NCI-H82 treated with DMSO at 0.1 percent for 48 hours (cell line): ENCODE results near the gene IGF1R.

Source experiments
- DNase-seq: peaks from one replicate; lab custom pipeline; 2025; ENCODE audit not compliant: unreplicated experiment; lab: John Stamatoyannopoulos, UW

The IGF1R gene

DNA sequence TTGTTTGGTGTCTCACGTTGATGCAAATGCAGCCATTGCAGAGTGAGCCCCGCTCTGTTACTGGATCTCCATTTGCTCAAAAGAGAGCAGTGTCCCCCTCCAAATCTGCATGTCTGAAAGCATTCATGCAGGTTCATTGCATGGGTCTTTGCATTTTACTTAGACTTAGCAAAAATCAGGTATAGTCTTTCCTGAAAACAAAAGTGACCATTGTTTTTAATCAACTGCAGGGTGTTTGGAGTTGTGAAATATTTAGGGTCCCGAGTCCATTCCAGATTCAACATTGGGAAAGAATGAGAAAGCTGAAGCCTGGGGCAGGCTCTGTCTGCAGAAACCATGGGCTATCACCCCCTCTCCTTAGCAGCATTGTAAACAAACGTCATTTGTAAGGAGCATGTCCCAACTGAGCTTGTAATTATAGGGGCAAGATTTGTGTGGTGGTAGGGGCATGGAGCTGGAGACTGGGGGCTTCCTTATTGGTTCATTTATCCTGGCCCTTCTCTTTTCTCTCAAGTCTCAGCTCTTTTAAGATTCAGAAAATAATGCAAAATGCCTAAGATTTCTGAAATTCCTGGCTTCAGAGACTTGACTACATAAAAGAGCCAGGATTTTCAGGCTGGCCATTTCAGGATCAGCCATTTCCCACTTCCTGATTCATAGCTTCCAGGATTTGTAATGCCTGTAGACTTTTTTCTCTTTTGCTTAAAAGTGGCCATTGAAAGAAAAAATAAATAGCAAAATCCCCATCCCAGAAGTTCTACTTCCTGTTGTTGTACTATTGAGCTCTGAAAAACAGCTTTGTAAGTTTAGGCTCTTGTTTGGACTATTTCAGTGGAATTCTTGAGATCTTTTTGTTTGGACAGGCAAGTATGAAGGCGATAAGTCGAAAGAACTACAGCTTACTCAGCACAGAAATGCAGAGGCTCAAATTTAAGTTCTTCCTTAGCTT, 23.0 kb downstream of the IGF1R start:
- DNase-seq = no peak

DNA sequence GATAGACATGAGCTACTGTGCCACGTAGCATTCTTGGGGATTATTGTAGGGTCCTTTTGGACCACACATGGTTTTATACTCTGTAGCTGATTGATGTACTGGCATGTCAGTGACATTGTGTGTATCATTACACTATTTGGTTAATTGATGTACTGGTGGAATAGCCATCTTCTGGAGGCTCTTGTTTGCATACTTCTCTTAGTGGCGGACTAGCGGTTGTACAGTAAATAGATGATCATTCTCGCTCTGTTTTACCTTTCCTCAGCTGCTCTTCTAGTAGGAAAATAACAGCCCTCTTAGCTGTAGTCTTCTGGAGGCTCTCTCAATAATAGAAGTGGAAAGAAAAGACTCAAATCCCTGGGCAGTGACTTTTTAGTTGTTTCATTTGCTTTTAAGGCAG, 24.8 kb downstream of the IGF1R start:
- DNase-seq = no peak

DNA sequence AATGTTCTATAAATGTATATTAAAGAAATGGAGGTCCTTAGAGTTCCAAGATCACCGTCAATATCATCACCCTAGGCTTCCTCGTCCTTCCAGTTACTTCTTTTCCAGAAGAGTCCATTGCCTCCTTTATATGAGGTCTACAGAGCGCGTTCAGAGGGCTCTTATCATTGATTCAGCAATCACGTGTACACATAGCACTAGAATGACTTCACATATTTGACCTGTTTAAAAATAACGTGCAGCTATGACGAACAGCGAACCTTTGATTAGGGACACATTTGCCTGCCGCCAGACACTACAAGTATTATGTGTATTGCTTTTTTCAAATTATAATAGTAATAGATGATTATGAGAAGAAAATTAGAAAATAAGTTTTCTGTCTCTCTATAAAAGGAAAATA, 26.0 kb downstream of the IGF1R start:
- DNase-seq = no peak

DNA sequence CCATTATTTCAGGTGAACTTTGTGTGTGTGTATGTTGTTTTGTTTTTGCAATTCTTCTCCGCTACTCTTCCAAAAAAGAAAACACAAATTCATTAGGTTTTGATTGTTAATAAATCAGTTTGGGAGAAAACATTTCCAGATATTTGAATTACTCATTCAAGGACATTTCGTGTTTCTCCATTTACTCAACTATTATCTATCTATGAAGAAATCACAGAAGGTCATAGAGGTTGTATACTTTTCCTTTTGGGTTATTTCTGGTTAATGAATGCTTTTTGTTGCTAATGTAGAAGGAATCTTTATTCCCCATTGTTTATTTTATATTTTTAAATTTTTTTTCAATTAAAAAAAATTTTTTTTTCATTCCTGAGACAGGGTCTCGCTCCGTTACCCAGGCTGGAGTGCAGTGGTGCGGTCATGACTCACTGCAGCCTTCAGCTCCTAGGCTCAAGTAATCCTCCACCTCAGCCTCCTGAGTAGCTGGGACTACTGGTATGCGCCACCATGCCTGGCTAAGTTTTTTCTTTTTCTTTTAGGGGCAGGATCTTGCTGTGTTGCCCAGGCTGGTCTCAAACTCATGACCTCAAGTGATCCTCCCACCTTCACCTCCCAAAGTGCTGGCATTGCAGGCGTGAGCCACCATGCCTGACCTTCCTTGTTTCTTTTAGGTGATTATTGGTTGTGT, 28.4 kb downstream of the IGF1R start:
- no peak for DNase-seq

DNA sequence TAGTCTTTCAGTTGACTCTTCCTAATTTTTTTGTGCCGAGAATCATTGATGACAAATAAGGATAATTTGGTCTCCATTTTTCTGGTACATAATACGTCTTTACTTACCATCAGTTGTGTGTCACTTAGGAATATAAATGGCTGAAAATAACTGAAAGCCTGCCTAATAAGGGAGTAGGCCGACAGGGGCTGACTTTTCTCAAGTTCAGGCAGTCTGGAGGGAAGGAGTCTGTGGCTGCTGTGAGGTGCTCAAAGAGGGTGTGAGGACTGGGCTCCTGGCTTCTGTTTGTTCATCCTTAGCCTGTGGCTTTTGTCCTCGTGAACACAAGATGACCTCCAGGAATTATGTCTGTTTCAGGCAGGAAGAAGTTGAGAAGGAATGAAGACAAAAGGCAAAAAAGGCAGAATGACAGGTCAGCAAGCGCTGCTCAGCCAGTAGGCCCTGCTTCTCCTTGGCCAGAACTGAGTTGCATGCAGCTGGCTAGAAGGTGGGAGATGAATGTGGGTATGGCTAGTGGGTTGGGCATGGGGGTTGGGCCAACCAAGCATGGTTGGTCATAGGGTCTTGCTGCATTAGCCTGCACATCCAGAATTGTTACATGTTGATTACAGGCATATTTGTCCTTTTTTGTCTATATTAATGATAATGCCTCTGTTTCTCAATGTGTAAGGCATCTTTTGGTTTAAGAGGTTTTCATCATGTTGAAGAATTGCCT, 29.2 kb downstream of the IGF1R start:
- no peak for DNase-seq

DNA sequence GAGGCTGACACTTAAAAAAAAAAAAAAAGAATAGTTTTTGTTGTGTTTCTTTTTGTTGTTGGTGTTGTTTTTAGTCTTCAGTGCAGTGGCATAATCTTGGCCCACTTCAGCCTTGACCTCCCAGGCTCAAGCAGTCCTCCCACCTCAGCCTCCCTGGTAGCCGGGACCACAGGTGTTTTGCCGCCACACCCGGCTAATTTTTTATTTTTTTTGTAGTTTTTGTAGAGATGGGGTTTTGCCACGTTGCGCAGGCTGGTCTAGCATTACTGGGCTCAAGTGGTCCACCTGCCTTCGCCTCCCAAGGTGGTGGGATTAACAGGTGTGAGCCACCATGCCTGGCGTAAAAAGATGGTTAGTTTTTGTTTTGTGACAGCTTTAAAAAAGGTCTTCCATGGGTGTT, 30.1 kb downstream of the IGF1R start:
- no peak for DNase-seq

DNA sequence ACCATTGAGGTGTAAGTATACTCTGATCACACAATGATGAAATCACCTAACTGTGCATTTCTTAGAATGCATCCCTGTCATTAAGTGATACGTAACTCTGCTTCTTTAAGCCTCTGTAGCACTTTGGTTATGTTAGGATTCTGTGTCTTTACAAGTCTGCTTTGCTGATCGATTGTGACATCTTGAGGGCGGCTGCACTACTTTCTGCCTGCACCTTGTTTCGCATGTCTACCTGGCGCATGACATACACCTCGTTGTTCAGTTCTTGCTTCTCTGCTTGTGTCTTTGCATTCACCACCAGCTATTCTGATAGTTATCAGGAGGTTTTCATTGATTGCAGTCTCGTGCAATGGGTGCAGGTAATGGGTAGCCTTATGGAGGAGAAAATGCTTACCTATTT, 32.7 kb downstream of the IGF1R start:
- no peak for DNase-seq

DNA sequence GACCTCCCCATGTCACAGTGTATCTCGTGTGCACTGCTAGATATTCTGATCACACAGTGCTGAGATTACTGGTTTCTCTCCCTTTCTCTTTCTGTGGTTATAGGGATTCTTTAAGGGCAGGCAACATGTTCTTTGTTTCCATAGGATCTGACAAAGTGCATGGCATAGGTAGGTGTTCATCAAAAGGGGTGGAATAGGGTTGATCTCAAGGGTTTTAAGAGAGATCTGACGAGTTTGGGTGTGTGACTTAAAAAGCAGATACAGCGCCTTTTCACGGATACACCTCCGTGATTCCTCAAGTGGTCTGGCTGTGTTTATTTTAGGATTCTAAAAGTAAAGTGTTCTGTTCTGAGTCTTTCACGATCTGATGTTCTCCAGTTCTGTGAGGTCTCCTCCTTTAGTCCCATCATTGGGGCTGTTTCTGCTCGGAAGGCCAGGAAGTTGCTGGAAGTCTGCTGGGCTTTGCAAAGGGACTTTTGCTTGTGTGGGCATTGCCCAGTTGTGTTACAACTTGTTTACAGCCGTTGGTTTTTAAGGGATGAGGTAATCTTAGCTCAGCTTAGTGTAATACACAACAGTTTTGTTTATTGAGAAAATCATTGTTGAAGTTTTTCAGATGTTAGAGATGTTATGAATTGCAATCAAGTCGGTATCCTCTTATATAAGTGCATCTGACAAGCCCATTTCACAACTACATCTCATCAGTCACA, 34.8 kb downstream of the IGF1R start:
- DNase-seq = no peak

DNA sequence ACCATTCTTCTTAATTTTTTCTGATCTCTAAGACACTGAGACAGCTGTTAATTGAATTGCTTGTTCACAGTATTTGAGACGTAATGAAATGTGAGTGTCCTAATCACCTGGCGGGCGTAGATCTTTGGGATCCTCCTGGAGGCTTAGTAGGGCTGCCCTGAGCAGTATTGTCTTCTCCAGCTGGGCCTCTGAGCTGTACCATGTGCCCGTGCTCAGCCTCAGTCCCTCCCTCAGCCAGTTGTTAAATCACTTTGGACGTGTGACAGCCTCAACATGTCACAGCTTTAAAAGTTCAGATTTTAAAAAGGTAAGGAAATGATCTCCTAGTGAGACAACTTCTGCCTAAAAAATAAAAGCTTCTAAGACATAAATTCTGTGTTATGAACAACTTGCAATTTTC, 35.5 kb downstream of the IGF1R start:
- DNase-seq = peak; percentile 34

DNA sequence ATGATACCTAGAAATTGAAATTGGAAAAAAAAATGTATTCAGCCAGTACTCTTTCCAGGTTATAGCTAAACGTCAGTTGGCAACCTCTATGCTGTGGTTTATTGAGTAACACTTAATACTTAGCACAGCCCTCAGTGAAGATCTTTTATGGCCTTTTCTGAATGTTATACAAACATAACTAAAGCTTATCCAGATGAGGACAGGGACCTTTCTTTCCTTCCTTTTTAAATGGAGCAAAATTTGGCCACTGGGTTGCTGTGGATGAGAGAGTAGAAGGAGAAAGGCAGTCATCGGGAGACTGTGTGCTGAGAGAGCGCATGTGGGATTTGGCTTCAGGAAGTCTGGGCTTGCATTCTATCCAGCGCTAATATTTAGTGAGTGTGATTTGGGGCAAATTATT, 36.1 kb downstream of the IGF1R start:
- DNase-seq = no peak

DNA sequence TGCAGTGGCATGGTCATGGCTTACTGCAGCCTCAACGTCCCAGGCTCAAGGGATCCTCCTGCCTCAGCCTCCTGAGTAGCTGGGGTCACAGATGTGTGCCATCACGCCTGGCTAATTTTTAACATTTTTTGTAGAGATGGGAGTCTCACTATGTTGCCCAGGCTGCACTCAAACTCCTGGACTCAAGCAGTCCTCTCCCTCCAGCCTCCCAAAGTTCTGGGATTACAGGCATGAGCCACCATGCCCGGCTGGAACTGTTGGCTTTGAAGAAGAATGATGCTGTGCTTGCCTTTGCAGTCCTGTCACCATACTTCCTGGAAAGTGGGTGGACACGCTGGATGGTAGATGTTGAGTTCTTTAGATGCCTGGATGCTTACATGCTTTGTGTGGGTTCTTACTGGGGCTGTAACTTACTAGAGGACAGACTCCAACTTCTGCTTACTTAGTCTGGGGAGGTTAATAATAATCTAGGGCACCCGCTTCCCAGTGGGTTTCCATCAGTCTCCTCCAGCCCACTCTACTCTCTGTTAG, 36.7 kb downstream of the IGF1R start:
- no peak for DNase-seq

DNA sequence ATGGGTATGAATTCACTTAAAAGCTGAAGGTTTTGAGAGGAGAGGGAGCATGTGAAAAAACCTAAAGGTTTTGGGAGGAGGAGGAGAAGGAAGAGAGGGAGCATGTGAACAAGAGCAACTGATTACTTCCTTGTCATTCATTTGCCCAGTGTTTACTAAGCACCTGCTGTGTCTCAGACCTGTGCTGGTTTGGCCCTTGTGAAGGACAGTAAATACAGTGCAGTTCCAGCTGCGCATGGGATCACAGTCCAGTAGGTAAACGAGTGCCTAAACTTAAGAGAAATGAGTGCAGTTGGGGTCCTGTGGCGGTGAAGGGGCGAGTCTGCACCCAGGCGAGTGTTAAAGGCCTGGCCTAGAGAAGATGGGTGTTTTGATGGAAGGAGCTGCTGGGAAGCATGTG, 38.6 kb downstream of the IGF1R start:
- no peak for DNase-seq

DNA sequence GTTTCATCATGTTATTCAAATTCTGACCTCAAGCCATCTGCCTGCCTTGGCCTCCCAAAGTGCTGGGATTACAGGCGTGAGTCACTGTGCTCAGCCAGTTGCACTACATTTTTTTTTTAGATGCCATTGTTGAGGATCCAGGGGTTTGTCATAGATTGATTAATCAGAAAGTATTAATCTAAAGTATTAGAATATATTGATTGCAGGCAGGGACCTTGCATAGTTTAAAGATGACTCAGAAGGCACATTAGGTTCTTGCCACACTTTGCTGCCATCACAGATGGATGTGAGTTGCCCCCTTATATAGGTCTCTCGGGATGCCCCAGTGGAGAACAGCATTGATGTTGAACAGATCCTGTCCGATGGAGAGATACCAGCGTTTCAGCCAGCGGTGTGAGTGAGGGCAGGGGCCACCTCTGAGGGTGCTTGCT, 41.1 kb downstream of the IGF1R start:
- no peak for DNase-seq

DNA sequence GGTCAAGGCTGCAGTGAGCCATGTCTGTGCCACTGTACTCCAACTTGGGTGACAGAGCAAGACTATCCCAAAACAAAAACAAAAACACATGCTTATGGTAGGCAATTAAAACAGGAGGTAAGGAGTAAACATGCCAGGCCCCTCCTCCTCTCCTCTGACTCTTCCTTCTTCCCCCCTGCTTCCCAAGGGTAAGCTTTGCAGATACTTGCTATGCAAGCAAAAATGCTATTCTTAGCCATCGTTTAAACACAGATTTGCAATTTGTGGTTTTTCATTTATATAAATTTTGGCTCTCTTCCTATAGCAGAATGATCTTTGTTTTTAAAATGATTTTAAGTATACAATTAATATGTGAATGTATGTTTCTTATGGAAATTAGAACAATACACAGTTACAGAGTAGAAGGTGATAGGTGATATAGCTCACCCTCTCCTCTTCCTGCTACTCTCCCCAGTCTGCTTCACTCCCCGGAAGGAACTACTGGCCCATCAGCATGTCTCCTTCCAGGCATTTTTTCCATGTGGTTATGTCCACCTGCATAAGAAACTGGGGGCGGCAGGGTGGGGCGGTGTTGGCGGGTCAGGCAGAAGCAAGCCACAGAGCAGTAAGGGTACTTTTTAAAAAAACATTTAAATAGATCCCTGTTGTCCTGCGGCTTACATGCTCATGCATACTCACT, 42.1 kb downstream of the IGF1R start:
- DNase-seq = no peak

DNA sequence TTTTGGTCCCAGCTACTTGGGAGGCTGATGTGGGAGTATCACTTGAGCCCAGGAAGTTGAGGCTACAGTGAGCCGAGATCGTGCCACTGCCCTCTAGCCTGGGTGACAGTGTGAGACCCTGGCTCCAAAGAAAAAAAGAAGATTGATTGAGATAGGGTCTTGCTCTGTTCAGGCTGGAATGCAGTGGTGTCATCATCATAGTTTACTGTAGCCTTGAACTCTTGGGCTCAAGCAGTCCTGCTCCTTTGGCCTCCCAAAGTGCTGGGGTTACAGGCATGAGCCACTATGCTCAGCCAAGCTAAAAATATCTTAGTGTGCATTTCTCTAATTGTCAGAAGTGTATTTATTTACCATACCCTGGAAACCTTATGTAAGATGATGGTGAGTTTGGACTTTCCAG, 43.9 kb downstream of the IGF1R start:
- no peak for DNase-seq

DNA sequence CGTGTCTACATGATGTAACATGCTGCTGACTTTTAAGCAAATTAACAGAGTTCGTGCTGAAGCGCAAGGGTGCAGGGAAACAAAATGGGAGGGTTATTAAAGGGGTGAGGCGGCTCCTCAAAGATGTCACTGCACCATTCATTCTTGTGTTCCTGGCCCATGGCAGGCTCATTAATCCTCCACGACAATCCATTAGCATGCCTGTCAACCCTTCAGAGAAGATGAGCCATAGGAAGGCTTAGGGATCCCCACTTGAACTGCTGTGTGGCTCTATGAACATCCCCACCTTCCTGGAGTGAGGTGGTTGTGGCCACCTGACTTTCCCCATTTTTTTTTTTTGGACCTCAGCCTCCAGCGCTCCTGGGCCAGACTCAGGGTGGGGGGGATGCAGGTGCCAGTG, 45.8 kb downstream of the IGF1R start:
- no peak for DNase-seq

DNA sequence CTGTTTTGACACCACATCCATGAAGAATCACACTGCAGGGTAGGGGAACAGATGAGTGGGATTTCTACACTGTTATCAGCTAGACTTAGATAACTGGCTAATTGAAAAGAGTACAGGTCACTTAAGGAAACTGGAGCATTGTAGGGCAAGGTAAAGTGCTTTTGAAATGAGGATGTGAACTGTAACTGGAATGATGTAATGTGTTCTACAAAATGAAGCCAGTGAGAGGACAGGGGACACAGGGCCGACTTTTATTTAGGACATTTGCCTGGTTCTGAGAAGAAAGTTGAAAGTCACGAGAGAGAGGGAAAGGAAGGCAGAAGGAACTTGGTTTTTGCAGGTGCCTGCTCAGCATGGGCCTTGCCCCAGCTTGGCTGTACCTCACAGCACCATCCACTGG, 50.5 kb downstream of the IGF1R start:
- DNase-seq = no peak

DNA sequence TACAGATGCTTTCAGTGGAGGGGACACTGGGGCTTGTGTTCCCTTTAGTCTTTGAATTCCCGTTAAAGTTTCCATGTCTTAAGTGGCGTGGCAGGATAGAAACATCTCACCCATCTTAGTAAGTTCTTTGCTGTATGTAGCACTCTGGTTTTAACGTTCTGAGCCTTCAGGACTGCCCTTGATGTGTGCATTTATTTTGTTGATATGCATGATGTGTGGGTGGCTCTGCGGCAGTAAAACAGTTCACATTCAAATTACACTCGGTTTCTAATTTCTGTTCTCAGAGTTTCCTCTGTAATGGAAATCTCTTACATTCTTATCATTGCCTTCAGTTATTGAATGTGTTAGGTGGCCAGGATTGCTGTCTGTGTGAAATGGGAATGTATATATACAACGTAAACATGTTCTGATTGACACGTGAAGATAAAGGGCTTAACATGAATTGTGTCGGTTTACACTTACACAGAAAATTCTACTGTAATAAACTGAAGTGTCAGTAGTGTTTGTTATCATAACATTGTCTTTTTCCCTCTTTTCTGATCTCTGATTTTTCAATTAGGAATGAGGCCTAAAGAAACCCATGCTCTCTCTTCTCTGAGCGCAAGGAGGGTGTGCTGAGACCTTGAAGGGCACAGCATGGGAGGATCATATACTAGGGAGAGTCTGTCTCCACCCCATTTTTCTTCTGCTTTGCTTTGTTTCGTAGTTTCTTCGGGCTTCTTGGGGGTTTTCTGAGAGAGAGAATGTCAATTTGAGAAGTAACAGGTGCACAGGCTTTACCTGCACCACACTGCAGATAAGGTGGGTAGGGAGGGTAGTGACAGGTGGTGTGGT, 51.5 kb downstream of the IGF1R start:
- DNase-seq = no peak

DNA sequence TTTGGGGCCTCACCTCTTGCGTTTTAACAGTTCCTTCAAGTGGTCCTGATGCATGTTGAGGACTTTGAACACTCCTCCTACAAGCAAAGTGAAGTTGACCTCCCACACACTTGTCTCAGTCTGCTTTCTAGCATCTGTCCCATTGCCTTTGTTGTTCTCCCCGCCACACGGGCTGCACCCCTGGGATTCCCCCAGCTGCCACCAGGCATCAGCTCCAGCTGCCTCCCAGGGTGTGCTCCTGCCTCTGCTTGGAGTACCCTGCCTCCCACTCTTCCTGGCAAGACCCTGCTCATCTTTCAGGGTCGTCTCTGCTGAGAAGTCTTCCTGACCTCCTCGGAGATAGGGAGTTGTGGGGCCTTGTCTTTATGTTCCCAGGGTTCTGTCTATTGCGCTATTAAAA, 52.2 kb downstream of the IGF1R start:
- DNase-seq = no peak
